IPS-NIHi11 (cell line): Measurements from ENCODE around the gene ST3GAL3.
A peak's percentile ranks its signal among the peaks of the same experiment; 100 is the strongest.
"Not testable (repeated sequence)": the region's sequence is repeated elsewhere in the genome, so short reads cannot be mapped to it uniquely, and the experiment has no call there.

ENCODE experiments used
- DNase-seq: peaks from one replicate; pipeline ENCODE4 v3.0.0; 2012; ENCODE audit warnings: mixed read lengths, low spot score

ST3GAL3 gene

DNA sequence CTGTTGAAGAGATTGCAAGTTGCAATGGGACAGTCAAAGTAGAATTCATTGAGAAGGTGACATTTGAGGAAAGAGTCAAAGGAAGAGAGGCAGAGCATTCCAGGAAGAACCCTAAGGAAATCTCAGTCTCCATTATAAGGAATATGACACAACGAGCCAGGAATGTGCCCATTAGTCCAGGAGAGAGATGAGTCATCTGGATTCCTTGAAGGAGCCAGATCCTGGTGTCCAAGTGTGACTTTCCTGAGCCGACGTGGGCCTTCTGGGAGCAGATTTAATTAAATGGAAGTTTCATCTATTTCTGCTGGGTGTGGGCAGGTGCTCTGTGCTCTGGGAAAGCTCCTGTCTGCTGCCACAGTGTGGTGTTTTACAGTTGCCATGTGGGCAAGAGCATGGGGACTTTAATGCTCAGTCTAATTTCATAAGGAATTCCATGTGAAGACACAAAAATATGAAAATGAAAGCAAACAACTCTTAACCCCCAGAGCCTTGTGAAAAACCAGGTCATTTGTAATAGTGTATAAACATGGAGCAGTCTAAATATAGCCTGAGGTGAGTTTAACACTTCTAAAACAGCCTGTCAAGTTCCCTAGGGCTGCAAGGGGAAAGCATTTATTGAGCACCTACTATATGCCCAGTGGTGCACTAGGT is 114.8 kb downstream of the ST3GAL3 start:
- DNase-seq: no peak

DNA sequence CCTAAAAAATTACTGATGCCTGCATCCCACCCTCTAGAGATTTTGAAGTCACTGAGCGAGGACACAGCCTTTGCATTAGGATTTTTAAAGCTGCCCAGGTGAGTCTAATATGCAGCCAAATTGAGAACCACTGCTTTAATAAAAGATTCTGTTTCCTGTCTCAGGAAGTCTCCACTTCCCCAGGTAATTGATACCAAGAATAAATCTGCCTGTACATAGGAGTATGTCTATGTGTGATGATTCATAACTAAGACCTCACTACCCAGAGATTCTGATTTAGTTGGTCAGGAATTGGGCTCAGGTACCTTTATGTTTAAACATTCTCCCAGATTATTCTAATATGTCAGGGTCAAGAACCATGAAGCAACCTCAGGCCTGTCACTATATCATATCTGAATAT is 117.5 kb downstream of the ST3GAL3 start:
- no peak for DNase-seq

DNA sequence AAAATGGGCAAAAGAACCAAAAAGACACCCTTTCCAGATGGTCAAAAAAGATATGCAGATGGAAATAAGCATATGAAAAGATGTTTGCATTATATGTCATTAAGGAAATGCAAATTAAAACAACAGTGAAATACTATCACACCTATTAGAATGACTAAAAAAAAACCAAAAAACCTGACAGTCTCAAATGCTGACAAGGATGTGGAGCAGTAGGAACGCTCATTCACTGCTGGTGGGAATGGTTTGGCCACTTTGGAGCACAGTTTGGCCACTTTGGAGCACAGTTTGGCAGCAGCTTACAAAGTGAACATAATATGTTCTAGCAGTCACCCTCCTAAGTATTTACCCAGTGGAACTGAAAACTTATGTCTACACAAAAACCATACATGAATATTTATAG is 121.2 kb downstream of the ST3GAL3 start:
- no peak for DNase-seq

DNA sequence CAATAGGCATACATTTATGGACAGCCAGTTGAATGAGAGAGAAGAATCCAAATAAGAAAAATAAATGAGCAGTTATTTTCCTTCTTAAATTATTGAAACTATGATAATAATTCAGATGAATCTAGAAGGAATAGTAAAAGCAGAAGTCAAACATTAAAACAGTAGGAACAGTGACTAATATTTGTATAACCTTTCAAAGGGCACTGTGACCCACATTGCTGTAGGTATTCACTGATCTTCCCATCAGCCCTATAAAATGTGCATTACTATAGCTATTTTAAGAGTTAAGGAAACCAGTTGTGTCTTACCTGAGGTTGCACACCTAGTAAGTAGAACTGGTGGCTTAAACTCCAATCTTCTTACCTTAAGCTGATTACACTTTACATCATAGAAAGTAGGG is 123.5 kb downstream of the ST3GAL3 start:
- no peak for DNase-seq

DNA sequence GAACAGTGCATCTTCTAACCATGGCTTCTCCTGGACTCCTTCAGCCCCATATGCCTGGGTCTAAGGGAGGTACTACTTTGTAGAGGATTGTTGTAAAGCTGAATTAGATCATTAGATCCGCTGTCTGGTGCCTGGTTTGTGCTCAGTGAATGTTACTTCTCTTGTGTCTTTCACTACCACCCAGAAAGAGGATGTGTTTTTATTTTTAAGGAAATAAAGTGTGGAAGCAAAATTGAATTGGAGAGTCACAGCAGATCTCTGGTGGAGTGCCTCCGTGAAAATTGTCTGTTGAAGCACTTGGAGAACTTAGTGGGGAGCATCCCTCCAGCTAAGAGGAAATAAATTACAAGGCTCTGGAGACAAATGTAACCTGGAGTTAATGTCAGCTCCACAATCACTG is 124.5 kb downstream of the ST3GAL3 start:
- DNase-seq: no peak

DNA sequence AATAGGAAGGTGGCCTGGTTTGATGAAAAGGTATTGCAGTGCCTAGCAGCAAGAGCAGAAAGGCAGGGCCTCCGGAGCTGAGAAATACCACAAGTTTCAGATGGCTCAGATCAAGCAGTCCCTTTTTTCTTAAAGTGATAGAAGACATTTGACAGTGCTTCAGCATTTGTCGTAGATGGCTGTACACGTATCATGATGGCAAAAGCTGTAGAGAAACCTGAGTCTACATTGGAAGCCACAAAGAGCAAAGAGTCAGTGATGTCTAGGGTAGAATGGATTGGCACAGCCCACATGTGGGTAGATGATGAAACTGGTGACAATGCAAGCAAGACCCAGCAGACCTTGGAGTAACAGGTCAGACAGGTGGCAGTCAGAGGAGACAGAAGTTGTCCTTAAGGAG is 124.9 kb downstream of the ST3GAL3 start:
- no peak for DNase-seq

DNA sequence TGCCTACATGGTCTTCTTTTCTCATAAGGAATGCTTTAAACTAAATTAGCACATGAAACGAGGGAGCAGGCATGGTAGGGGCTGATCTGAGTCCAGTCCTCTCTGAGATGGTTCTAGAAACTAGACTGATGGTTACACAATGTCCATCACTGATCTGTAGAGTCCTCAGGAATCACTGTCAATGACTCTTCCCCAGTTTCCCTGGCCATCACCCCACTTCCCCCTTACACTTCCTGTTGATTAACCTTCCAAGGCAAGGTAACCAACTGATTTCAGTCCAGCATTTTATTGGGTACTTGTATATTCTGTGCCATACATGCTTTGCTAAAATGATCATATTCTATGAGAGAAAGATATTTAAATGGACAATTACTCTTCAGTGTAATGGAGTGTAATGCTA is 125.7 kb downstream of the ST3GAL3 start:
- no peak for DNase-seq

DNA sequence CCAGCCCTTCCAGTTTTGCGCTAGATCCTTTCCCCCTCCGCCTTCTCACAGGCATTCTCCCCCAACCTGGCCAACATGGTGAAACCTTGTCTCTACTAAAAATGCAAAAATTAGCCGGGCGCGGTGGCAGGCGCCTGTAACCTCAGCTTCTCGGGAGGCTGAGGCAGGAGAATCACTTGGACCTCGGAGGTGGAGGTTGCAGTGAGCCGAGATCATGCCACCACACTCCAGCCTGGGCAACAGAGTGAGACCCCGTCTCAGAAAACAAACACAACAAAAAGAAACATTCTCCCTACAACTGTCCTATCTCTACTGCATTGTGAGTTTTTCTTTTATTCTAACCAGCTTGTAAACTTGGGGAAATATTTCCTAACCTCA is 126.6 kb downstream of the ST3GAL3 start:
- DNase-seq: not testable (repeated sequence)

DNA sequence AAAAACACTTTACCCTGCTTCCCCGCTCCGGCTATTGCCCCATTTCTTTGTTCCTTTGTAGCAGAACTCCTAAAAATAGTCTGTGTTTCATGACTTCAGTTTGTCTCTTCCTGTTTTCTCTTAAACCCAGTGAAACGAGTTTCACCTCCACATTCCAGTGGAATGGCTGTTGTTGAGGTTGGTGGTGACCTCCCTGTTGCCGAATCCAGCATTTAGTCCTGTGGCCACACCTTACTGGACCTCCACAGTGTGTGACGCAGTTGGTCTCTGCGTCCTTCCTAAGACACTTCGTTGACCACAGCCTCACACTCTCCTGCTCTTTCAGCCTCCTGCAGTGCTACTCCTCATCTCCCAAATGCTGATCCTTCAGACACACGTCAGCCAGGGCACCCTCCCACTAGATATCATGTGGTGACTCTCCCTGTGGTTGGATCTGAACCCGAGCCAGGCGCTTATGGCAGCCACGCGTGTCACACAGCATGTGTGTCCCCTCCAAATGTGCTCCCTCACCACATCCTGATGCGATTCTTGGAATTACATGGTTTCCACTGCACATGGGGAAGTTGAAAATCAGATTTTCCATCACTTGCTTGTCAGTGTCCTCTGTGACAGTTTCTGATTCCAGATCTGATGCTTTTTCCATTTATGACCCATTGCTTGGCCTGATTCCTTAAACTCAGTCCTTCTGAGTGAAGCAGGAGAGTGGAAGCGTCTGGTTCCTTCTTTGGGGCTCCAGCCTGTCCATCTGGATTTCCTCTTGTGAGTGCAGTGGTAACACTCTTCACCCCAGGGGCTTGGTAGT is 127.1 kb downstream of the ST3GAL3 start:
- DNase-seq: no peak

DNA sequence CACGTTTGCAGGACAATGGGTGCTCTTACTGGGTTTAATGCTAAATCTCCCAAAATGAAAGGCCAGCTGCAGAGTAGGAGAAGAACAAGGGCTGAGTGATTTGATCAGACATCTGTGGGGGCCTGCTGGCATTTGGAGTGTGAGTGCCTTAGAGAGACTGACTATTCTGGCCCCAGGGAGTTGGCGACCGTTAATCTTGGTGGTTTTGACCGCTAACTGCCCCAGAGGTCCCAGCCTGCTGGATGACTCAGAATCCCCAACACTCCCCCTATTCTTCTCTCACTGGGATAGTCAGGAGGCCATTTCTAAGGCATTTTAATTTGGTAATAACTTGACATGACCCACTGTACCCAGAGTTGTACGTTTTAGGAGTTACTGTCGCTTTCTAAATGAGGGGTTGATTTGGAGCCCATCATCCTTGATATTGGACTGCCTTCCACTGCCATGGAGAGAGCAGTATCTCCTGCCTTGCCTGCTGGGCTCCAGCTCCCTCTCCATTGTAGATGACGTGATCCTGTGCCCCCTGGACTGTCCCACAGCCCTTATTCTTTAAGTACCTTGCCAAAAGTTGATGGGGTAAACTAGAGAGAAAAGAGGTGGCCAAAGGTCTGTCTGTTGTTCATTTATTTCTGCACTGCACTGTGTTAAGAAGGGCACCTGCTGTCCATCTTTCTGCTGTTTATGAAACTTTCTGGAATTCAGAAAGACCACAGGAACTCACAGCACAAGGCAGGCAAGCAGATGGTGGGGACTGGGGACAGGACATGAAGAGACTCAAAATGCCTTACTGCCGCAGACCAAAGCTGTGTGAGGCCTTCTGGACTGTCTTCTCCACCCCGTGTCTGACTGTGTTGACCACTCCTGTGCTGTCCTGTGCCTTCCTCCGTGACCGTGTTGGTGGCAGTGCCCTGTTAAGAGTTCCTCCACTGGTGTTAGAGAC is 128.0 kb downstream of the ST3GAL3 start:
- peak; percentile 33 for DNase-seq

DNA sequence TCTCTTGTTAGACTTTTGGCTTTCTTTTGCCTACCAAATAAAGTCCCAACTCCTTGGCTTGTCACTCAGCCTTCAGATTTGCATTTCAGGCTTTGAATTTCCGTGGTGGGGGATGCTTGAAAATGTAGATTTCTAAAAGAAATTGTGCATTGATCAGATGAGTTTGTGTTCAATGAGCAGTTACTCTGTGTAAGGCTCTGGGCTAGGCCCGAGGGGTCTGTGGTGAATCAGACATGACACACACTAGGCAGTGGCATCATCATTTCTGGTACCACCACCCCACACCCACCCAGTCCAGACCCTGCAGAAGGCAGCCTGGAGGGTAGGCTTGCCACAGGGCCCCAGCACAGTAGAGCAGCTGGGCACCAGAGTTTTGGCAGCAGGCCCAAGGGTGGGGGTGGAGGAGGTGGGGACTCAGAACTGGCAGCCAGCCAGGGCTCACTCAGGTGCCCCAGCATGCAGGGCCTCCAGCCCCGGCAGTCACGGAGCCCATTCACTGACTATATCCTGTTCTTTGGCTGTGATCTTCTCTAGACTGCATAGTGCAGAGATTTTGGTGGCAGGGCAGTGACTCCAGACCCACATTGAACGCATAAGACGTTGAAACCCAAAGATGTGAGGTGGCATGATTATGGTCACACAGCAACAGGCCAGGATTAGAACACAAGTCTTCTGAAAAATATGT is 129.1 kb downstream of the ST3GAL3 start:
- peak; percentile 43 for DNase-seq

DNA sequence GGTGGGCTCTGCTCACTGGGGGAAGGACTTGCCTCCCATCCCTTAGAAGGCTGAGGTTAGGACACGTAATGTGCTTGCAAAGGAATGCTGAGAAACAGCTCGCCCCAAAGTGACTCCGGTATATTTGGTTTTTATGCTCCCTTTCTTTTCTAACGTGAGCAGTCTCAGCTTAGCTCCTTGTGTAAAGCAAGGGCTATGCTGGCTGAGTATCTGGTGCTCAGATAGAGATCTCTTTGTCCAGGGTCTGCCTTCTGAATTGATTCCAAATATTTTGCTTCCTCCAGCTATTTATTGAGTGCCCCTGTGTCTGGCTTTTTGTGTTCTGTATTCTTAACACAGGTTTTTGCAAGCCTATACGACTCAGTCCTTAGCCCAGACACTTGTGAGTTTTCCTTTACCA is 131.7 kb downstream of the ST3GAL3 start:
- DNase-seq: no peak

DNA sequence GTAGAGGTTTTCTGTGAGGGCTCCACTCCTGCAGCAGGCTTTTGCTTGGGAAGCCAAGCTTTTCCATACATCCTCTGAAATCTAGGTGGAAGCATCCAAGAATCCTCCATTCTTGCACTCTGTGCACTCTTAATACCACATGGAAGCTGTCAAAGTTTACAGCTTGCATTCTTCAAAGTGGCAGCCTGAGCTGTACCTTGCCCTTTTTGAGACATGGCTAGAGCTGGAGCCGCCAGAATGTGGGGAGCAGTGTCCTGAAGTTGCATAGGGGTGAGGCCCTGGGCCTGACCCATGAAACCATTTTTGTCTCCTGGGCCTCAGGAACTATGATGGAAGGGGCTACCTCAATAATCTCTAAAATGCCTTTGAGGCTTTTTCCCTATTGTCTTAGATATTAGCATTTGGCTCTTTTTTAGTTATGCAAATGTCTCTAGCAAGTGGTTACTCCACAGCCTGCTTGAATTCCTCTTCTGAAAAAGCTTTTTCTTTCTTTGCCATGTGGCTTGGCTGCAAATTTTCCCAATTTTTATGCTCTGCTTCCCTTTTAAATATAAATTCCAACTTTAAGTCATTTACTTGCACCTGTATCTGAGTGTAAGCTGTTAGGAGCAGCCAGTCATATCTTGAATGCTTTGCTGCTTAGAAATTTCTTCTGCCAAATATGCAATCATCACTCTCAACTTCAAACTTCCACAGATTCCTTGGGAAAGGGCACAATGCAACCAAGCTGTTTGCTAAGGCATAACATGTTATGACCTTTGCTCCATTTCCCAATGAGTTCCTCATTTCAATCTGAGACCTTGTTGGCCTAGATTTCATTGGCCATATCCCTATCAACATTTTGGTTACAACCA is 134.2 kb downstream of the ST3GAL3 start:
- no peak for DNase-seq

DNA sequence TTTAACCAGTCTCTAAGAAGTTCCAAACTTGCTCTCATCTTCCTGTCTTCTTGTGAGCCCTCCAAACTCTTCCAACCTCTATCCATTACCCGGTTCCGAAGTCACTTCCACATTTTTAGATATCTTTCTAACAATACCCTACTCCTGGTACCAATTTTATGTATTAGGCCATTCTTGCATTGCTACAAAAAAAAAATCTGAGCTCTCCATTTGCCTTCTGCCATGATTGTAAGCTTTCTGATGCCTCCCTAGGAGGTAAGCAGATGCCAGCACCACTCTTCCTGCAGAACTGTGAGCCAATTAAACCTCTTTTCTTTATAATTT is 134.8 kb downstream of the ST3GAL3 start:
- DNase-seq: no peak

DNA sequence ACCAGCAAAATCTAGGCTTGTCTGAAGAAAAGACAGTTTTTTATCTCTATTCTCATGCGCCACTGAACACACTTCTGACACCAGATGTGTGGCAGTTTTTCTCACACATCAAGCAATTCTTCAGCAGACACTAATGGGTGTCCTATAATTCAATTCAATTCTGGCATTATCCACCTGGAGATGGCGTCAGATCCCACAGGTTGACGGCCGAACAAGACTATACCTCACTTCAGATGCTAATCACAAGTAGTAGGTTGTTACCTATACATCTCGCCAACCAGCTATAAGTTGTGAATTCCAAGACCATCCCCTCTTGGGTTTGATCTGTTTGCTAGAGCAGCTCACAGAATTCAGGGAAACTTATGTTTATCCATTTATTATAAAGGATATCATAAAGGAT is 136.3 kb downstream of the ST3GAL3 start:
- no peak for DNase-seq

DNA sequence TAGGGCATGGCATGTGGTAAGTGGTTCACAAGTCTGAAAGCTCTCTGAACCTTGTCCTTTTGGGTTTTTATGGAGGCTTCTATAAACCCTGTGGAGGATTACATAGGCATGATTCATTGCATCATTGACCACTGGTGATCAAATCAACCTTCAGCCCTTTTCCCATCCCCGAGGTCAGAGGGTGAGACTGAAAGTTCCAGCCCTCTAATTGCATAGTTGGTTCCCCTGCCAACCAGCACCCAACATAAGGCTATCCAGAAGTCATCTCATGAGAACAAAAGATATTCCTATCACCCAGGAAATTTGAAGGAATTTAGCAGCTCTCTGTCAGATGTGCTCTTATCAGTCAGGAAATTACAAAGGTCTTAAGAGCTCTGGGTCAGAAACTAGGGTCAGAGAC is 136.8 kb downstream of the ST3GAL3 start:
- DNase-seq: no peak

DNA sequence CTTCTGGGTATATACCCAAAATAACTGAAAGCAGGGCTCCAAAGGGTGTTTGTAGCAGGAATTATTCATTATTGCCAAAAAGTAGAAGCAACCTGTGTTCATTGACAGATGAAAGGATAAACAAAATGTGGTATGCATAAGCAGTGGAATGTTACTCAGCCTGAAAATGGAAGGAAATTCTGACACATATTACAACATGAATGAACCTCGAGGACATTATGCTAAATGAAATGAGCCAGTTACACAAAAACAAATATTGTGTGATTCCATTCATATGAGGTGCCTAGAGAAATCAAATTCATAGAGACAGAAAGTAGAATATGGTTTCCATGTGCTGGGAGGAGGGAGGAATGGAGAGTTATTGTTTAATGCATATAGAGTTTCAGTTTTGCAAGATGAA is 140.0 kb downstream of the ST3GAL3 start:
- no peak for DNase-seq

DNA sequence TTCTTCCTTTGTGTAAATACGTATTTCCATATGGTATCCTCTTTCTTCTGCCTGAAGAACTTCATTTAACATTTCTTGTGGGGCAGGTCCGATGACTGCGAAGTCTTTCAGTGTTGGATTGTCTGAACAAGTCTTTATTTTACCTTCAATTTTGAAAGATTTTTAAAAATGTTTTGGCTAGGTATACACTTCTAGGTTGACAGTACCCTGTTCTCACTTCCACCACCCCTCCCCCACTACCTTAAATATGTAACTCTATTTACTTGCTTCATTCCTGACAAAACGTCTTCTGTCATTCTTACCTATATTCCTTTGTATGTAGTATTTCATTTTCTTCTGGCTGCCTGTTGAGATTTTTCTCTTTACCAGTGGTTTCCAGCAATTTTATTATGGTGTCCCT is 140.5 kb downstream of the ST3GAL3 start:
- no peak for DNase-seq

DNA sequence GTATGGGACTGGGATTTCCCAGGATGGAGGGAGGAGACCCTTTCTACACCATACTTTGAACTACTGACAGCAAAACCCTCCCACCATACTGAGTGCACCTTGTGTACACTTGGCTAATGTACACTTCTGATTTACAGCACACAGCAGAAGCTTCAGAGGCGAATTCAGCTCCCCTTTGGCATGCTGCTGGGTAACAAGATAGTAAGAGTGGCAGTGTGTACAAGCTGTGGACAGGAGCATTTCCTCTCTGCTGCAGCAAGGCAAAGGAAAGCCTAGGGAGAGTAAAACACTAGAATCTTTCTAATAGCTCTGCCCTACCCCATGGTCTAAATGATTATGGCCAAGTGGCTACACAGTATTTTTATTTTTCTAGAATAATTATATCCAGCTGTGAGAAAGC is 142.3 kb downstream of the ST3GAL3 start:
- no peak for DNase-seq

DNA sequence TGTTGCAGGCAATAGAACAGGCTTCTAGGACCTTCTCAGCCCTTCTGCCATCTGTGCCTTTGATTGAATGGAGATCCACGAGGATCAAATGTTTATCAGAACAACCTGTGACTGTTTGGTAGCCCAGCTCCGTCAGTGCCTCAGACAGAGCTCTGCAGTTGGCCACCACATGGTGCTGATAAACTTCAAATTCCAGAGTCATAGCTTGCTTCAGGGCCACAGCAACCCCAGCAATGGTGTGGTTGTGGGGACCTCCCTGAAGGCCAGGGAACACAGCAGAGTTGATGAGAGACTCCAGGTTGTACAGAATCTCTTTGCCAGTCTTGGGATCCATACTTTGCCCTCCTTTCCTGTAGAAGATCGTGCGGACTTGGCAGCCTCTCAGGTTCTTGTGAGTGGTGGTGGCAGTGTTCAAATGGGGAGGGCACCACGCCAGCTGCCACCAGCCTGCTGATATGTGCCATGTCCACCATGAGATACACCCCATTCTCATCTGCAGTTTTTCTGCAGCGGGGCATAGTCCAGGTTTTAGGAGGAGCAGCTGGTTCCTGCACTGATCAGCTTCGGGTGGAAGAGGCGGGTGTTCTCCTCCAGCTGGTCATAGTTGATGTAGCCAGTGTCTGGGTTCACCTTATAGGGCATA is 143.4 kb downstream of the ST3GAL3 start:
- no peak for DNase-seq
